HepG2 (cell line): ENCODE data around the gene CGA. TPM values are rescaled to one million over a fixed set of nuclear protein-coding genes. Genes with fewer than 3 reads are reported as not detected.

Source experiments
- ATF1 ChIP-seq: IDR thresholded peaks from 2 replicates; pipeline ENCODE4 v1.6.1; 2016; ENCODE audit warnings: mild to moderate bottlenecking, control low read depth
- EP300 ChIP-seq, 3 experiments: sonication (generic) in 1 of 3; formaldehyde crosslinking in 1 of 3; IDR thresholded peaks; 2 replicates each; pipeline versions ENCODE4 v1.5.1 to v1.6.1; 2011 to 2020; ENCODE audit warnings: low read depth in 2 of 3, low read length in 2 of 3, borderline replicate concordance in 1 of 3, improper control_type of control experiment in 1 of 3, mild to moderate bottlenecking in 1 of 3, missing genetic modification reagents in 1 of 3, moderate library complexity in 1 of 3
- FOXA3 ChIP-seq: IDR thresholded peaks from 2 replicates; pipeline ENCODE4 v1.6.1; 2016; ENCODE audit warnings: missing genetic modification reagents, missing compliant biosample characterization
- HDAC6 ChIP-seq: fragments of 200-600 bp; sonication (generic); IDR thresholded peaks from 2 replicates; pipeline ENCODE4 v1.7.0; 2017; ENCODE audit warnings: mild to moderate bottlenecking, antibody characterized with exemption, low read length, low read depth
- IKZF4 ChIP-seq: sonication (generic); formaldehyde crosslinking; IDR thresholded peaks from 2 replicates; pipeline ENCODE4 v1.5.1; 2020; ENCODE audit warnings: borderline replicate concordance, mild to moderate bottlenecking, low read depth, missing genetic modification reagents; ENCODE audit errors: not compliant biosample characterization
- MEIS2 ChIP-seq: sonication (generic); formaldehyde crosslinking; IDR thresholded peaks from 2 replicates; pipeline ENCODE4 v1.9.0; 2021; ENCODE audit warnings: mild to moderate bottlenecking, missing genetic modification reagents
- MZF1 ChIP-seq: sonication (generic); formaldehyde crosslinking; IDR thresholded peaks from 2 replicates; pipeline ENCODE4 v1.8.1; 2023; ENCODE audit warnings: mild to moderate bottlenecking, missing genetic modification reagents, borderline replicate concordance
- NRL ChIP-seq: sonication (generic); formaldehyde crosslinking; IDR thresholded peaks from 2 replicates; pipeline ENCODE4 v1.5.0; 2020; ENCODE audit warnings: missing genetic modification reagents, mild to moderate bottlenecking, moderate library complexity, borderline replicate concordance
- RCOR2 ChIP-seq: IDR thresholded peaks from 2 replicates; pipeline ENCODE4 v1.6.1; 2016; ENCODE audit warnings: missing biosample characterization, missing genetic modification reagents
- SALL1 ChIP-seq: sonication (generic); formaldehyde crosslinking; IDR thresholded peaks from 2 replicates; pipeline ENCODE4 v1.8.0; 2022; ENCODE audit warnings: mild to moderate bottlenecking, missing genetic modification reagents
- TARDBP ChIP-seq: sonication (generic); formaldehyde crosslinking; IDR thresholded peaks from 2 replicates; pipeline ENCODE4 v1.8.0; 2022; ENCODE audit warnings: mild to moderate bottlenecking, missing genetic modification reagents
- TEAD3 ChIP-seq: optimal IDR thresholded peaks from 2 replicates; pipeline ENCODE3; 2016; ENCODE audit warnings: borderline replicate concordance
- YY1 ChIP-seq: IDR thresholded peaks from 2 replicates; pipeline ENCODE4 v1.6.1; 2011; ENCODE audit warnings: low read length, low read depth, moderate library complexity, mild to moderate bottlenecking; ENCODE audit not compliant: insufficient read depth, insufficient replicate concordance
- ZNF124 ChIP-seq: sonication (generic); formaldehyde crosslinking; IDR thresholded peaks from 2 replicates; pipeline ENCODE4 v1.4.0; 2020; ENCODE audit warnings: missing genetic modification reagents
- polyA plus RNA-seq, 8 experiments: library from polyadenylated mRNA; depleted of rRNA in 3 of 8; stranded (reverse) in 7 of 8; unstranded in 1 of 8; fragments of >200 nt; fragmentation: Illumina TruSeq in 4 of 8; extraction: Trizol in 4 of 8; gene quantifications; 2 replicates each; pipeline versions ENCODE4 v1.2.1 to v1.2.3, GENCODE V29; 2011 to 2016; ENCODE audit warnings: low read depth in 4 of 8, missing spikeins in 1 of 8, mixed read lengths in 1 of 8; ENCODE audit not compliant: insufficient read depth in 1 of 8
- total RNA-seq, 5 experiments: library from RNA; depleted of rRNA; stranded (reverse); fragments of >200 nt; fragmentation: Illumina TruSeq; extraction: Trizol; gene quantifications; 2 replicates each; pipeline ENCODE4 v1.2.3, GENCODE V29; 2016; ENCODE audit warnings: low read depth in 1 of 5
- TF ChIP-seq, protein P1 (sequence below): sonication (generic); formaldehyde crosslinking; IDR thresholded peaks from 2 replicates; pipeline ENCODE4 v1.5.1; 2020; ENCODE audit warnings: mild to moderate bottlenecking, moderate library complexity, missing genetic modification reagents
- TF ChIP-seq, protein P2 (sequence below): sonication (generic); formaldehyde crosslinking; IDR thresholded peaks from 2 replicates; pipeline ENCODE4 v1.4.0; 2020; ENCODE audit warnings: missing genetic modification reagents
- TF ChIP-seq, protein P3 (sequence below): sonication (generic); formaldehyde crosslinking; IDR thresholded peaks from 2 replicates; pipeline ENCODE4 v1.4.0; 2020; ENCODE audit warnings: missing genetic modification reagents

CGA gene
- total and polyA plus RNA-seq, 2 of the 13 experiments (the other 11 are each of a cell fraction or from before 2014, with no cell fraction given), result 0.09 TPM; not detected in 1

DNA sequence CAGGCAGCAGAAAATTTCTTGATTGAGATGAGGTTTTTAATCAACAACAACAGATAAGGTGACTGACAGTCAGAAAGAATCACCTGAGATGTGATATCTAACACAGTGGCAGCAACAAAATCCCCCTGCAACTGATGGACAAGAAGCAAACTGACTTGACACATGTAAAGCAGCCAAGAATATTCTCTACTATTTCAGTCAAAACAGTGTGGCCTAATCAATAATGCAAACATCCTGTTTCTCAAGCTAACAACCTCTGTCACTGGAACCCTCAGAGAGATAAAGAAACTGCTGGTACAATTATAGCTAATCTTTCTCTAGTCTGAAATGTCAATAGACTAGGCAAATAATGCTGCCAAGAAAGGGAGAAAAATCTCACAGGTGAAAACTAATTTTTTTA lies 4.6 kb upstream of the CGA start (continued):
- TF ChIP-seq MEIS2 (CRISPR knock-in tag) (0 out of 2 replicates have a peak, but pooled peaks have one; percentile 31), ATF1 (CRISPR knock-in tag) (peak; percentile 28; the same call in 1 of the 2 replicates), IKZF4 (CRISPR knock-in tag) (no peak), NRL (CRISPR knock-in tag) (no peak), HDAC6 (no peak), EP300 (IDR thresholded peaks at IDR 0.05; ENCODE audit: low read depth in 2 of 2, low read length in 2 of 2) (peak in 1 of 2 experiments; percentile 74; a peak in 2 of 4 replicates), EP300 (CRISPR knock-in tag; IDR thresholded peaks at IDR 0.05; ENCODE audit: borderline replicate concordance) (no peak), FOXA3 (CRISPR knock-in tag) (peak; percentile 91), RCOR2 (CRISPR knock-in tag) (peak; percentile 63), MZF1 (CRISPR knock-in tag) (no peak), ZNF124 (no peak), TARDBP (peak; percentile 76; the same call in 1 of the 2 replicates), YY1 (no peak), TEAD3 (CRISPR knock-in tag) (peak; percentile 15), SALL1 (CRISPR knock-in tag) (peak; percentile 49; the same call in 1 of the 2 replicates)
- TF ChIP-seq, protein P1, sequence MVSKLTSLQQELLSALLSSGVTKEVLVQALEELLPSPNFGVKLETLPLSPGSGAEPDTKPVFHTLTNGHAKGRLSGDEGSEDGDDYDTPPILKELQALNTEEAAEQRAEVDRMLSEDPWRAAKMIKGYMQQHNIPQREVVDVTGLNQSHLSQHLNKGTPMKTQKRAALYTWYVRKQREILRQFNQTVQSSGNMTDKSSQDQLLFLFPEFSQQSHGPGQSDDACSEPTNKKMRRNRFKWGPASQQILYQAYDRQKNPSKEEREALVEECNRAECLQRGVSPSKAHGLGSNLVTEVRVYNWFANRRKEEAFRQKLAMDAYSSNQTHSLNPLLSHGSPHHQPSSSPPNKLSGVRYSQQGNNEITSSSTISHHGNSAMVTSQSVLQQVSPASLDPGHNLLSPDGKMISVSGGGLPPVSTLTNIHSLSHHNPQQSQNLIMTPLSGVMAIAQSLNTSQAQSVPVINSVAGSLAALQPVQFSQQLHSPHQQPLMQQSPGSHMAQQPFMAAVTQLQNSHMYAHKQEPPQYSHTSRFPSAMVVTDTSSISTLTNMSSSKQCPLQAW (CRISPR knock-in tag), result no peak
- TF ChIP-seq, protein P2, sequence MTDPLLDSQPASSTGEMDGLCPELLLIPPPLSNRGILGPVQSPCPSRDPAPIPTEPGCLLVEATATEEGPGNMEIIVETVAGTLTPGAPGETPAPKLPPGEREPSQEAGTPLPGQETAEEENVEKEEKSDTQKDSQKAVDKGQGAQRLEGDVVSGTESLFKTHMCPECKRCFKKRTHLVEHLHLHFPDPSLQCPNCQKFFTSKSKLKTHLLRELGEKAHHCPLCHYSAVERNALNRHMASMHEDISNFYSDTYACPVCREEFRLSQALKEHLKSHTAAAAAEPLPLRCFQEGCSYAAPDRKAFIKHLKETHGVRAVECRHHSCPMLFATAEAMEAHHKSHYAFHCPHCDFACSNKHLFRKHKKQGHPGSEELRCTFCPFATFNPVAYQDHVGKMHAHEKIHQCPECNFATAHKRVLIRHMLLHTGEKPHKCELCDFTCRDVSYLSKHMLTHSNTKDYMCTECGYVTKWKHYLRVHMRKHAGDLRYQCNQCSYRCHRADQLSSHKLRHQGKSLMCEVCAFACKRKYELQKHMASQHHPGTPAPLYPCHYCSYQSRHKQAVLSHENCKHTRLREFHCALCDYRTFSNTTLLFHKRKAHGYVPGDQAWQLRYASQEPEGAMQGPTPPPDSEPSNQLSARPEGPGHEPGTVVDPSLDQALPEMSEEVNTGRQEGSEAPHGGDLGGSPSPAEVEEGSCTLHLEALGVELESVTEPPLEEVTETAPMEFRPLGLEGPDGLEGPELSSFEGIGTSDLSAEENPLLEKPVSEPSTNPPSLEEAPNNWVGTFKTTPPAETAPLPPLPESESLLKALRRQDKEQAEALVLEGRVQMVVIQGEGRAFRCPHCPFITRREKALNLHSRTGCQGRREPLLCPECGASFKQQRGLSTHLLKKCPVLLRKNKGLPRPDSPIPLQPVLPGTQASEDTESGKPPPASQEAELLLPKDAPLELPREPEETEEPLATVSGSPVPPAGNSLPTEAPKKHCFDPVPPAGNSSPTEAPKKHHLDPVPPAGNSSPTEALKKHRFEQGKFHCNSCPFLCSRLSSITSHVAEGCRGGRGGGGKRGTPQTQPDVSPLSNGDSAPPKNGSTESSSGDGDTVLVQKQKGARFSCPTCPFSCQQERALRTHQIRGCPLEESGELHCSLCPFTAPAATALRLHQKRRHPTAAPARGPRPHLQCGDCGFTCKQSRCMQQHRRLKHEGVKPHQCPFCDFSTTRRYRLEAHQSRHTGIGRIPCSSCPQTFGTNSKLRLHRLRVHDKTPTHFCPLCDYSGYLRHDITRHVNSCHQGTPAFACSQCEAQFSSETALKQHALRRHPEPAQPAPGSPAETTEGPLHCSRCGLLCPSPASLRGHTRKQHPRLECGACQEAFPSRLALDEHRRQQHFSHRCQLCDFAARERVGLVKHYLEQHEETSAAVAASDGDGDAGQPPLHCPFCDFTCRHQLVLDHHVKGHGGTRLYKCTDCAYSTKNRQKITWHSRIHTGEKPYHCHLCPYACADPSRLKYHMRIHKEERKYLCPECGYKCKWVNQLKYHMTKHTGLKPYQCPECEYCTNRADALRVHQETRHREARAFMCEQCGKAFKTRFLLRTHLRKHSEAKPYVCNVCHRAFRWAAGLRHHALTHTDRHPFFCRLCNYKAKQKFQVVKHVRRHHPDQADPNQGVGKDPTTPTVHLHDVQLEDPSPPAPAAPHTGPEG, result no peak
- TF ChIP-seq, protein P3, sequence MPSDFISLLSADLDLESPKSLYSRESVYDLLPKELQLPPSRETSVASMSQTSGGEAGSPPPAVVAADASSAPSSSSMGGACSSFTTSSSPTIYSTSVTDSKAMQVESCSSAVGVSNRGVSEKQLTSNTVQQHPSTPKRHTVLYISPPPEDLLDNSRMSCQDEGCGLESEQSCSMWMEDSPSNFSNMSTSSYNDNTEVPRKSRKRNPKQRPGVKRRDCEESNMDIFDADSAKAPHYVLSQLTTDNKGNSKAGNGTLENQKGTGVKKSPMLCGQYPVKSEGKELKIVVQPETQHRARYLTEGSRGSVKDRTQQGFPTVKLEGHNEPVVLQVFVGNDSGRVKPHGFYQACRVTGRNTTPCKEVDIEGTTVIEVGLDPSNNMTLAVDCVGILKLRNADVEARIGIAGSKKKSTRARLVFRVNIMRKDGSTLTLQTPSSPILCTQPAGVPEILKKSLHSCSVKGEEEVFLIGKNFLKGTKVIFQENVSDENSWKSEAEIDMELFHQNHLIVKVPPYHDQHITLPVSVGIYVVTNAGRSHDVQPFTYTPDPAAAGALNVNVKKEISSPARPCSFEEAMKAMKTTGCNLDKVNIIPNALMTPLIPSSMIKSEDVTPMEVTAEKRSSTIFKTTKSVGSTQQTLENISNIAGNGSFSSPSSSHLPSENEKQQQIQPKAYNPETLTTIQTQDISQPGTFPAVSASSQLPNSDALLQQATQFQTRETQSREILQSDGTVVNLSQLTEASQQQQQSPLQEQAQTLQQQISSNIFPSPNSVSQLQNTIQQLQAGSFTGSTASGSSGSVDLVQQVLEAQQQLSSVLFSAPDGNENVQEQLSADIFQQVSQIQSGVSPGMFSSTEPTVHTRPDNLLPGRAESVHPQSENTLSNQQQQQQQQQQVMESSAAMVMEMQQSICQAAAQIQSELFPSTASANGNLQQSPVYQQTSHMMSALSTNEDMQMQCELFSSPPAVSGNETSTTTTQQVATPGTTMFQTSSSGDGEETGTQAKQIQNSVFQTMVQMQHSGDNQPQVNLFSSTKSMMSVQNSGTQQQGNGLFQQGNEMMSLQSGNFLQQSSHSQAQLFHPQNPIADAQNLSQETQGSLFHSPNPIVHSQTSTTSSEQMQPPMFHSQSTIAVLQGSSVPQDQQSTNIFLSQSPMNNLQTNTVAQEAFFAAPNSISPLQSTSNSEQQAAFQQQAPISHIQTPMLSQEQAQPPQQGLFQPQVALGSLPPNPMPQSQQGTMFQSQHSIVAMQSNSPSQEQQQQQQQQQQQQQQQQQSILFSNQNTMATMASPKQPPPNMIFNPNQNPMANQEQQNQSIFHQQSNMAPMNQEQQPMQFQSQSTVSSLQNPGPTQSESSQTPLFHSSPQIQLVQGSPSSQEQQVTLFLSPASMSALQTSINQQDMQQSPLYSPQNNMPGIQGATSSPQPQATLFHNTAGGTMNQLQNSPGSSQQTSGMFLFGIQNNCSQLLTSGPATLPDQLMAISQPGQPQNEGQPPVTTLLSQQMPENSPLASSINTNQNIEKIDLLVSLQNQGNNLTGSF (CRISPR knock-in tag), result no peak
